Panc1 (cell line): ENCODE results near the gene RTL5. TPM values are rescaled to one million over a fixed set of nuclear protein-coding genes. Genes with fewer than 3 reads are reported as not detected.

Experiments used
- ATAC-seq: fragments of 200-7000 bp; cut with Tn5 transposase; 2 replicates; pipeline ENCODE4 v1.9.1; 2020; ENCODE audit warnings: mild to moderate bottlenecking, moderate library complexity
- BruUV-seq: library from RNA; stranded (reverse); fragments of 400-500 nt; replicated peaks from 2 replicates; lab custom pipeline; 2021; lab: Mats Ljungman, UMichigan
- CTCF ChIA-PET: fragments of 300-600 bp; sonication (Branson Sonifier 250); formaldehyde crosslinking; loops from one replicate; lab custom pipeline; 2022; ENCODE audit warnings: antibody characterized with exemption; lab: Charles Lee
- POLR2A ChIA-PET: fragments of 300-600 bp; sonication (Branson Sonifier 250); formaldehyde crosslinking; loops from one replicate; lab custom pipeline; 2022; ENCODE audit warnings: antibody characterized with exemption; lab: Charles Lee
- DNase-seq: peaks from one replicate; pipeline ENCODE4 v3.0.0-alpha.2; 2010; ENCODE audit warnings: low read depth, low spot score
- H3K27ac ChIP-seq: 2 replicates; pipeline ENCODE4 v1.5.1; 2011; ENCODE audit warnings: mild to moderate bottlenecking, low read length, inconsistent platforms
- H3K27me3 ChIP-seq: fragments of 200-500 bp; sonication (Bioruptor generic); 2 replicates; pipeline ENCODE4 v1.6.0; 2014; ENCODE audit warnings: low read length, inconsistent platforms; ENCODE audit not compliant: control insufficient read depth, insufficient read depth
- H3K36me3 ChIP-seq: fragments of 200-500 bp; sonication (Bioruptor generic); 2 replicates; pipeline ENCODE4 v1.5.1; 2014; ENCODE audit warnings: inconsistent platforms, mild to moderate bottlenecking, low read length, moderate library complexity; ENCODE audit not compliant: control insufficient read depth, insufficient read depth
- H3K4me1 ChIP-seq: 2 replicates; pipeline ENCODE4 v1.5.1; 2011; ENCODE audit warnings: inconsistent platforms, mild to moderate bottlenecking, low read length, moderate library complexity; ENCODE audit not compliant: control insufficient read depth, insufficient read depth
- H3K4me3 ChIP-seq, 2 experiments: 2 replicates each; pipeline ENCODE4 v1.5.1; 2011 to 2012; ENCODE audit warnings: low read depth in 2 of 2, low read length in 2 of 2, mild to moderate bottlenecking in 2 of 2, inconsistent platforms in 1 of 2, moderate library complexity in 1 of 2
- H3K9me3 ChIP-seq: fragments of 200-500 bp; sonication (Bioruptor generic); 2 replicates; pipeline ENCODE4 v1.5.1; 2014; ENCODE audit warnings: low read depth, mild to moderate bottlenecking, inconsistent platforms, low read length, moderate library complexity; ENCODE audit not compliant: control insufficient read depth, insufficient read depth
- CTCF ChIP-seq: fragments of 450-650 bp; IDR thresholded peaks from 2 replicates; pipeline ENCODE4 v1.5.1; 2017; ENCODE audit warnings: mild to moderate bottlenecking
- POLR2AphosphoS5 ChIP-seq: IDR thresholded peaks from 2 replicates; pipeline ENCODE4 v1.6.1; 2012; ENCODE audit warnings: mild to moderate bottlenecking, low read depth, low read length, moderate library complexity
- REST ChIP-seq, 2 experiments: IDR thresholded peaks; 2 replicates each; pipeline ENCODE4 v1.6.1; 2011 to 2012; ENCODE audit warnings: low read depth in 2 of 2, control low read depth in 1 of 2, low read length in 1 of 2, mild to moderate bottlenecking in 1 of 2, moderate library complexity in 1 of 2; ENCODE audit not compliant: insufficient read depth in 1 of 2
- SIN3A ChIP-seq: IDR thresholded peaks from 2 replicates; pipeline ENCODE4 v1.6.1; 2012; ENCODE audit warnings: low read depth, mild to moderate bottlenecking, low read length, moderate library complexity, borderline replicate concordance; ENCODE audit not compliant: insufficient read depth
- TCF7L2 ChIP-seq: IDR thresholded peaks from 2 replicates; pipeline ENCODE4 v1.6.1; 2011; ENCODE audit warnings: mild to moderate bottlenecking, low read depth, low read length, inconsistent platforms
- in situ Hi-C: cut with HindIII; loops from 2 replicates; pipeline ENCODE4 v1.10.0; 2016; ENCODE audit warnings: low sequenced_read_pairs, low pct_unique_long_range_greater_than_20kb
- intact Hi-C: fragments of 100-400 bp; cut with micrococcal nuclease; formaldehyde crosslinking; loops from one replicate; pipeline ENCODE4 v1.10.0; 2022; ENCODE audit not compliant: unreplicated experiment
- total RNA-seq: library from RNA; stranded (reverse); gene quantifications from one replicate; pipeline ENCODE4 v1.2.1, GENCODE V29; 2021; ENCODE audit not compliant: unreplicated experiment

RTL5 gene
- total RNA-seq, 1 experiment from 2014 or later: 11.0 TPM

DNA sequence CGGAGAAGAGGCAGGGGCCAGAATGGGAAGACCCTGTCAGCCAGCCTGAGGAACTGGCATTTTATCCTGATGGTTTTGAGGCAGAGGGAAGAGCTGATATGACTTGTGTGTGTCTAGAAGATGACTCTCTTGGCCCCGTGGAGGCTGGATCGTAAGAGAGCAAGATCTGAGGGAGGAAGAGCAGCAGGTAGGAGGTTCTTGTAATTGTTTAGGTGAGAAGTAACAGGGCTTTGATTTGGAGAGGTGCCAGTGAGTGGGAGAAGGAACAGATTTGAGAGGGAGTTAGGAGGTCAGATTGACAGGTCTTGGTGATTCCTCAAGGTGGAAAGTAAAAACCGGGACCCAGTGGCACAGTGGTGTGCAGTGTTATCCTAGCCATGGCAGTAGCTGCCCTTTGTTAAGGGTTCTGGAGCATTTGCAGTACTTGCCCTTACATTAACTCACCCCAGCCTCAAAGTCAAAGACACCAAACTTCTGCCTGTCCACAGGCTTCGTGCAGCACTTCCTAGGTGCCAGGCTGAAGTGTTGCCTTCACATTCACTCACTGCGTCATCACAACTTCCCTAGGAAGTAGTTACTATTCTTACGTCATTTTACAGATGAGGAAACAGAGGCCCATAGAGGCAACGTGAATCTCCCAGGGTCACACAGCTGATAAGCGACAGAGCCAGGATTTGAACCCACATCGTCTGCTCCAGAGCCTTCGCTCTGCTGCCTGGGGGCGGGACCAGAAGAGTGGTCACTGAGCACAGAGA is 23.7 kb downstream of the RTL5 start:
- no peaks in the 10 kb centered on the region for H3K9me3 ChIP-seq
- ChIA-PET POLR2A (no interaction called here), CTCF (no interaction called here)
- ATAC-seq (no peak), DNase-seq (no peak)
- TF ChIP-seq CTCF (no peak), REST (IDR thresholded peaks at IDR 0.05; ENCODE audit: insufficient read depth in 1 of 2, low read depth in 2 of 2, low read length in 1 of 2) (no peak)
- H3K27me3 ChIP-seq: no peaks in the 10 kb centered on the region
- no peak overlapping the region for H3K4me3 ChIP-seq
- no peaks in the 10 kb centered on the region for H3K36me3 ChIP-seq
- BruUV-seq: no TSS peak
- H3K27ac ChIP-seq: no peak overlapping the region
- in situ Hi-C loops (no loop called here), intact Hi-C loops (no loop called here)
- no peaks in the 10 kb centered on the region for H3K4me1 ChIP-seq

DNA sequence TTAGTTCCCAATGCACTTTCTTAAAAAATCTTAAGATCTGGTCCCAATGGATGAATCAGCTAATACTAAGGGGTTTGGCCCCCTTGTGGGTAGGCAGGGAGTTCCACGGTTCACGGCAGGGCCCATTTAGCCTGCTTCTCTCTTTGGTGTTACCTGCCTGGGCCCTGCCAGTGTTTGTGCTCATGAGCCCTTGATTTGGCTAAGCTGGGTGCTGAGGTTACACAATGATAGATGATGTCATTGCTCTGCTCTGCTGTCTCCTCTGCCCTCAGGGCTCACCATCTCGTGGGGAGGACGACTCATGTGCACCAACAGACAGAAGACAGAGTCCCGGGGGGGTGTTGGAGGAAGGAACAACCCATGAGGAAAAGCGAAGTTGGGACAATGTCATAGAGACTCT is 24.4 kb downstream of the RTL5 start:
- no TSS peak for BruUV-seq
- ChIA-PET POLR2A (no interaction called here), CTCF (no interaction called here)
- Histone ChIP-seq H3K27ac (no peak overlapping the region), H3K4me3 (no peak overlapping the region), H3K36me3 (no peaks in the 10 kb centered on the region), H3K27me3 (no peaks in the 10 kb centered on the region), H3K9me3 (no peaks in the 10 kb centered on the region), H3K4me1 (no peaks in the 10 kb centered on the region)
- ATAC-seq (no peak), DNase-seq (no peak)
- TF ChIP-seq CTCF (no peak), SIN3A (no peak), POLR2AphosphoS5 (no peak), REST (IDR thresholded peaks at IDR 0.05; ENCODE audit: insufficient read depth in 1 of 2, low read depth in 2 of 2, low read length in 1 of 2) (no peak), TCF7L2 (no peak)
- in situ Hi-C loops: no loop called here
- intact Hi-C loops: no loop called here
